ENCODE measurements around the gene NEUROD1.

NEUROD1 gene

DNA sequence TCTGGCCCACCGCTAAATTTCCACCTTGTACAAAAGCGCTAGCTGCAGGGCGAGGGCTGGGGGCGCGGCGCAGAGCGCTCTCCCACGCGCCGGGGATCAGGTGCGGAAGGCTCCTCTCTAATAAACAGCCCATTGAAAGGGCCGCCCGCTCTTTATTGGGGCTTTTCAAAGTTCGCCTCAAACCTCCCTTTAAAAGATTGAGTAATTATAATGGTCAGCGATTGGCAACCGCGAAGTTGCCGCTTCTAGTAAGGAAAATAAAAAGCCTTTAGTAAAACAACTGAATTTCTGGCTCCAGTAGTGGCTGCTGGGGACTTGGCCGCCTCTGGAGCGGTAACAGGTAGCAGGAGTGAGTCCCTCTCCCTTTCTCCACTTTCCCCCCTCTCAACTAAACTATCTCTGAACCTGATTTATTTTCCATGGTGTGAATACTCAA lies 755 bp downstream of the NEUROD1 start:
- no peak for DNase-seq

DNA sequence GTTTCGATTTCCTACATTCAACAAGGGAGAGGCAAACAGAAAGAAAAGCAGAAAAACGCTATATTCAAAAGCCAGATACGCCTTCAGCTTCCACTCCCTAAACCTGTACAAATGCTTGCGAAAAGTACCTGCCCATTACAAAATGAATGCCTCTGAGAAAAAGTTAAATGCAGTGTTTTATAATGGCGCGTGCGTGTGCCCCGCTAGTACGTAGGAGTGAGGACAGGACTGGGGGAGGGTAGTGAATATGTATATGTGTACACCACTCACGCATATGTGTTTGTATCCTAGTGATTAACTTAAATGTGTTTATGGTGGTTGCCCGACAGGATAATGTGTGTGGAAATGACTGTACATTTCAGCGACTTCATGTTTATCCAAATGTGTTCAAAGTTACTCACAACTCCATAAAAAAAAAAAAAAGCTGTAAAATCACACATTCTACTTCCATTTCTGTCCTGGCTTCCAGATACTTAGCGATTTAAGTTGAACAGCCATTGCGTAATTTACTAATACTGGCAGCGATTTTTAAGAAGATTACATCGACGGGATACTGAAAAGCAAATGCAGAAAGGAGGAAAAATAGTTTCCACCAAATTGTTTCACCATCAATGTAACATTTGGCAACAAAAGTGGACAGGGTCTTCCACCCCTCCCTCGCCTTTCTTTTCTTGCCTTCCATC lies 1.3 kb downstream of the NEUROD1 start:
- no peak for DNase-seq

DNA sequence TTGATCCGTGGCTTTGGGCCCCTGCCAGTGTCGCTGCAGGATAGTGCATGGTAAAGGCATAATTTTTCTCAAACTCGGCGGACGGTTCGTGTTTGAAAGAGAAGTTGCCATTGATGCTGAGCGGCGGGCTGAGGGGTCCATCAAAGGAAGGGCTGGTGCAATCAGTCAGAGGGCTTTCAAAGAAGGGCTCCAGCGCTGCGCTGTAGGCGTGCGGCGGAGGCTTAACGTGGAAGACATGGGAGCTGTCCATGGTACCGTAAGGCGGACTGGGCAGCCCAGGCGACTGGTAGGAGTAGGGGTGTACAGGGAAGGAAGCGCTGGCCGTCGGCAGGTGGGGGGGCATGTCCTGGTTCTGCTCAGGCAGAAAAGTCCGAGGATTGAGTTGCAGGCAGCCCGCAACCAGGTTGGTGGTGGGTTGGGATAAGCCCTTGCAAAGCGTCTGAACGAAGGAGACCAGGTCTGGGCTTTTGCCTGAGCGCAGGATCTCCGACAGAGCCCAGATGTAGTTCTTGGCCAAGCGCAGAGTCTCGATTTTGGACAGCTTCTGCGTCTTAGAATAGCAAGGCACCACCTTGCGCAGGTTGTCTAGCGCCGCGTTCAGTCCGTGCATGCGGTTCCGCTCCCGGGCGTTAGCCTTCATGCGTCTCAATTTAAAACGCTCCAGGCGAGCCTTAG lies 2.3 kb downstream of the NEUROD1 start:
- DNase-seq, result no peak

DNA sequence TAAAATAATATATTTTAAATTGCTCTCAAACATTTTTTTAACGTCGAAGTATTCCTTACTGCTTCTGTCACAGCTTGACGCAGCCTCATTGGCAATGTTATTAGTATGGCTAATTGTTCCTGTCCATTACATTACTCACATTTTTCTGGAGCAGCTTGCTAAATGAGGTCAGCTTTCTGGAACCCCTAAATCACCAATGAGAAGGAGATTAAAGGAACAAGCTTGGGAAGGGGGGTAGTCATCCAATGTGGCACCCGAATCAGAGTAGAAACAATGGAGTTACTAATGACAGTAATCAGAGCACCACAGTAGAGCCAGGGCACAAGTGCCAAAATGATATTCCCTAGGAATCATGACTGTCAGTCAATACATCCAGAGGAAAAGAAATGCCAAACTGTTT lies 5.1 kb downstream of the NEUROD1 start:
- DNase-seq, result no peak

DNA sequence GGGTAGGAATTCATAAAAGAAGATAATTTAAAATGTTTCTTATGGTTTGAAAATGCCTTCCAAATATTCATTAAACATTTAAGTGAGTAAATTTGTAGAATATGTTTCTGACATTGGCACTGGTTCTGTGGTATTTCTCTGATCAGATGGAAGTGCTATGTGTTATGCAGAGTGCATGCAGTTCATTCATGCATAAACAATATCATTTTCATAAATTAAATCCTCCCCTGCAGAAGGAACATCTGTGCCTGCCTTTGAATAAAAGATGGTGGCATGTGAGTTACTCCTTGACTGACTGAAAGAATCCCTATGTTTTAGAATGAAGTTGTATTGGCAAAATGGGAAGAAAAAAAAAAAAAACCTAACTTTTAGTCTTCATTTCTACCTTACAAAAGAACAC lies 5.9 kb downstream of the NEUROD1 start:
- DNase-seq, result no peak

DNA sequence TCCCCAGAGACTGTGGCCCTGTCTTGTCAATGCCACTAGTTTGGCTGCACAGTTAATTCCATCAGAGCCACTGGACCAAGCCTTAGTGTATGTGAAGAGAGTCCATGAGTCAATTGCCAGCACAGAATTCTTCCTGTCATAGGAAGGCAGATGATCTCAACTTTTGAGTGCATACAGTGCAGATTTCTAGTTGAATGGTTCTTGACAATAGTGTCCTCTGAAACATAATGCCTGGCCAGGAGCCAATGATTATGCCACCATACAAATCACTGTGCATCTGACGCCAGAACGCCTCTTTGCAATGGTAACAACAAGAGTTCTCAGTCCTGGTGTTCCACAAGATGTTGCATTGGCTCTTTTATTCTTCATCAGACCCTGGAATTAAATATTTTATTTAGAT lies 7.1 kb downstream of the NEUROD1 start:
- DNase-seq, result no peak

DNA sequence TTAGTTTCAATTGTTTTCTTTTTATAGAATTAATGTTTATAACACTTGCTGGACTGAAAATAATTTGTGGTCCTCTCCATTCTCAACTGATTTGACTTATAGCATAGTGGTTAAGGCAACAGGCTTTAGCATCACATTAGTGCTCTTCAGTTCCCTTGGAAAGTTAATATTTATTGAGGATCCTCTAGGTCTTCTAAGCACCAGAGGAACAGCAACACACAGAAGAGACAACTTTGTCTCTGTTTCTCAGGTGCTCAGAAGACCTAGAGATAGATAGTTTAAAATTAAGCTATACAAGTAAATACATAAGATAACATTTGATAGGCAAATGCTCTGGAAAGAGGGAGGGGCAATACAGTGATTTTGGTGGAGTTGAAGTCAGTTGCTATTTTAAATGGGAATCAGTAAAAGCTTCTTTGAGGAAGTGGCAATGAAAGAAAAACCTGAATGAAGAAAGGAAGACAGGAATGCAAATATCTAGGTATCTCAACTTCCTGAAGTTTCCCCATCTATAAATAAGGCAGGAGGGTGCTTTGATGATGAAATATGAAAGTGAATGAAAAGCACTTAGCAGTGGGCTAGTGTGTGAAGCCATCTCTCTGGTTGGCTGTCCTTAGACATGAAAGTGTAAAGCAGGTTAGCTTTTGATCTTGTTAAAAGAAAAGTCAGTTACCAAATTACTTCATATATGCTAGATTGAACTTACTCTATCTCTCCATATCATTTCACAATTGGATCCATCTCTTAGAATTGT lies 7.9 kb downstream of the NEUROD1 start:
- DNase-seq, result no peak

DNA sequence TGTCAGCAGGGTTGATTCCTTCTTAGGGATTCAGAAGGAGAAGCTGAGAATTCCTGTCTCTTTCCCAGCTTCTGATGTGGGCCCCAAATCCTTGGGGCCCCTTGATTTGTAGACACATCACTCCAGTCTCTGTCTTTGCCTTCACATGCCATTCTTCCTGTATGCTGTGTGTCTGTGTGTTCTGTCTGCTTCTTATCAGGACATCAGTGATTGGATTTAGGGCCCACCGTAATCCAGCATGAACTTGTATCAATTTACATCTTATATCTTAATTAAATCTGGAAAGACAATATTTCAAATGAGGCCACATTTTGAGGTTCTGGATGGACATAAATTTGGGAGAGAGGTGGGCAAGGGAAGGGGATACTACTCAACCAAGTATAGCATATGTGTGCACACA lies 9.7 kb downstream of the NEUROD1 start:
- DNase-seq, result no peak

DNA sequence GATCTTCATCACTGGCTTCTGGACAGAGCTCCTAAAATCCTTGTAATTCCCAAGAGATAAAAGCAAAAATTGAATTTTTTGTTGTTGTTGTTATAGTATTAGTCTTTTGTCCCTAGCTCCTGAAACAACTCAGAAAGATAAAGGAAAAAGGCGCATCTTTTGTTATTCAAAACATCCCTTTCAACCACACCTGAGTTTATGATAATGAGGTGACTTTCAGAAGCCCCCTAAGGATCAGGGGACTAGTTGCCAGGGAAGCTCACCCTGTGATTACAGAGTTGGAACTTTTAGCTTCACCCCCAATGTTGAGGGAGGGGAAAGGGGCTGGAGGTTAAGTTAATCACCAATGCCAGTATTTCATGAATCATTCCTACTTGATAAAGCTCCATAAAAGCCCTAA lies 13.1 kb downstream of the NEUROD1 start:
- DNase-seq, result no peak

DNA sequence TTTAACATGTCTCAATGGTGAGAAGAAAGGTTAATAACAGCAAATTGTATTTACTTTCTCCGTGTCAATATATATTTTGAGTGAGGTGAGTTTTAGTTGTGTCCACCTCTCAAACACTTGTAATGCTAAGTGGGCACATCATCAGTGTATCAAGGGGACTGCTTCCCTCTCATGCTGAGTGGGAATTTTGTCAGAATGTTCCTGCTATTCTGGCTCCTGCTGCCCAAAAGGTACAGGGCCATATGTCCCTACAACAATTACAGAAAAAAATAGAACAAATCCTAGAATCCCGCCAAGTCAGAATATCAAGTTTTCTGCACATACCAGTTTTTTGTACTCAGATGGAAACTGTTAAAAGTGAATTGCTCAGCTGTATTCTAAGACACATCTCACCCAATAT lies 18.0 kb downstream of the NEUROD1 start:
- DNase-seq, result no peak

DNA sequence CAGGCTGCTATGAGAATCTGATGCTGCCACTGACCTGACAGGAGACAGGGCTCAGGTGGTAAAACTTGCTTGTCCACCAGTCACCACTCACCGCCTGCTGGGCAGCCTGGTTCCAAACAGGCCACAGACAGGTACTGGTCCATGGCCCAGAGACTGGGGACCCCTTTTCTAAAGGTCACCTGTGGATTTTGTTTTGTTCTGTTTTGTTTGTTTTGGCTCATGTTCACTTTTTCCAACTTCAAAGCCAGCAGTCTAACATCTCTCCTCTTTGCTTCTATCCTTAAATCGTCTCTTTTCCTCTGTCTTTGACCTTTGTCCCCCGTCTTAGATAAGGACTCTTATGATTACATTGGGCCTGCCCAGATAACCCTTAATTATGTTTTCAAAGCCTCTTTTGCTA lies 20.1 kb downstream of the NEUROD1 start:
- no peak for DNase-seq

DNA sequence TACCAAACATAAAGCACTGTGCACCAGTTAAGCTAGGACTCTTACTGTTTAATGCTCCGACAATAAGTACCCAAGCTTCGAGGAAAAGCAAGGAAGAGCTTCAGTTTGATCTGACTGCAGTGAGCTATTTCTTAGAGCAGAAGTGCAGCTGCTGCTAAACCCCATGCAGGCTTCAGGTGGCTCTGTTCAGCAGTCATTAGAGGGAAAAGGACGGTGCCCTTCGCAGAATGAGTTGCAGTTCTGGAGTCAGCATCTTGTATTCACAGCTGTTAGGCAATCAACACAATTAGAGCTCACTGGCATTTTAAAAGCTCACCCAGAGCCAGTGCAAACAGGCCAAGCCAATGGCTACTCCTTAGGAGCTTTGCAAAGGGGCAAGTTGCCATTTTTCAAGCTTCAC lies 21.9 kb downstream of the NEUROD1 start:
- DNase-seq, result no peak

DNA sequence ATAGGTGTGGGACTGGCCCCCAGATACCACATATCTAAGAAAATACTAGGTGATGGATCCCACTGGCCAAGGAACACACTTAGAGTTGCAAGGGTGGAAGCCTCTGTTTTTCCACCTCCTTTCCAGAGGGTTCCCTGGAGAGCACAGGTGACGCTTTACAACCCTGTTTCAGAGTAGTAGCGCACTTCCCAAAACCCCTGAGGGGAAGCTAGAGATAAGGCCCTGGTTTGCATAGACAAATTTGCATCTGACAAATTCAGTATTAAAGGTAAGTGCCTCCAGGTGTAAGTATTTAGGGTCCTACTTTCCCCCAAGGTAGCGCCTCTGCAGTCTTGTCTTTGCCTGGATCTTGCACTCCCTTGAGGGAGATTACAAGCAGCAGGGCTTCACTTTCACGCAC lies 22.9 kb downstream of the NEUROD1 start:
- DNase-seq, result no peak

DNA sequence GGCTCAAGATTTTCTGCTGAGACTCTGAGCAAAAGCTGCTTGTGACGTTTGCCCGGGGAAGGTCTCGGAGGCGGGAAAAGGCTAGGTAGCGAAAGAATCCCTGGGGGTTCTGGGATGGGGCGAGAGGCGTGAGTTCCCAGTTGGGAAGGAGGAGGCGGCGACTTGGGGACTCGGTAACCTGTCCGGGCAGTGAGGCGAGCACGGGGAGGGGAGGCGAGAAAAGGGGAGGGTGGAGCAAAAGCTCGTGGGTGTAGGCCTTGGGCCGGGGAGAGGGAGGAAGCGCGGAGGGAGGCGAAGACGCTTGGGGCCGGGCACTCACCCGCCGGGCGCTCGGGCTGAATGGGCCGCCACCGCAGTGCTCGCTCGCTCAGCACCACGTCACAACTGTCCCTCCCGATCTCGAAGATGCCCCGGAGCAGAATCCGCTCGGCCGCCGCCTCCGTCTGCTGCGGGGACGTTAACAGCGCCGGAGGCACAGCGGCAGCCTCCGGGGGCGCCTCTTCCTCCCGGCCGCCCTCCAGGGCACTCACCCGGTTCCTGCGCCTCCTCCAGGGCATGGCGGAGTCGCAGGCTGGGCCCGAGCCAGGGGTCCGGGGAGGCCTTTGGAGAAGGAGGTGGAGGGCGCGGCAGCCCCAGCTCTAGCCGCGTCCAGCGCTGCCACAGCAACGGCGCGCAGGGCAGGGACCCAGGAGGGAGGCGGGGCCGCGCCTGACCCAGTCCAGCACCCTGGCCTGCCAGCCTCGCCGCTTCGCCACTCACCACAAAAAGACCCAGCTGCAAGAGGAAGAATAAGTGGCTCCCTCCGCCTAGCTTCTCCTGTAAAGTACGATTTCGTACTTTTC lies 23.6 kb downstream of the NEUROD1 start, which contains the start of gene CERKL:
Gene CERKL (minus strand): TSS at position 656 of the 842 bp plus-strand sequence. CDS start 99 bp downstream, at position 557.
- DNase-seq, result no peak

DNA sequence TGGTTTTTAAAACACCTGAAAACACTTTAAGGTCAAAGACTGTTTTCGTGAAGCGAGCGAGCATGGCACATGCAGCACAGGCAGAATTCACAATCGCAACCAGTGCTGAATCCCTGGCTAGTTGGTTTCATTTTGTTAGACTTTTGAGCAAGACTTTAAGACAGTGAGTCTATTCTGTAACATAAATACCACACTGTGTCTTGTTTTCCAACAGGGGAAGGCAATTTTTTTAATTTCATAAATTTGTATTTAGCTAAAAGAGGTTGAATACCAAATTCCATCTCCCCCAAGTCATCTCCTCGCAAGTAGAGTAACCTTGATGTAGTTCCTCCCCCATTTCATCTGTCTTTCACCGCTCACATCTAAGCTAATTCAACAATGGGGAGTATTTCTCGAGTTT lies 24.8 kb downstream of the NEUROD1 start:
- no peak for DNase-seq

DNA sequence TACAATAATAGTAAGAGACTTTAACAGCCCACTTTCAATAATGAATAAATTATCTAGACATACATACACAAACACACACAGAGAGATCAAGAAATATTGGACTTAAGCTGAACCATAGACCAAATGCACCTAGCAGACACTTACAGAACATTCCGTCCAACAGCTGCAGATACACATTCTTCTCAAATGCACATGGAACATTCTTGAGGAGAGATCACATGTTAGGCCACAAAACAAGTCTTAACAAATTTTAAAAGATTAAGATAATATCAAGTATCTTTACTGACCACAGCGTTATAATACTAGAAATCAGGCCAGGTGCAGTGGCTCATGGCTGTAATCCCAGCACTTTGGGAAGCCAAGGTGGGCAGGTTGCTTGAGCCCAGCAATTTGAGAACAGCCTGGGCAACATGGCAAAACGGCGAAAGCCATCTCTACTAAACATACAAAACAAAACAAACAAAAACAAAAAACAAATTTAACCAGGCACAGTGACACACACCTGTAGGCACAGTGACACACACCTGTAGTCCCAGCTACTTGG lies 30.8 kb downstream of the NEUROD1 start:
- no peak for DNase-seq

DNA sequence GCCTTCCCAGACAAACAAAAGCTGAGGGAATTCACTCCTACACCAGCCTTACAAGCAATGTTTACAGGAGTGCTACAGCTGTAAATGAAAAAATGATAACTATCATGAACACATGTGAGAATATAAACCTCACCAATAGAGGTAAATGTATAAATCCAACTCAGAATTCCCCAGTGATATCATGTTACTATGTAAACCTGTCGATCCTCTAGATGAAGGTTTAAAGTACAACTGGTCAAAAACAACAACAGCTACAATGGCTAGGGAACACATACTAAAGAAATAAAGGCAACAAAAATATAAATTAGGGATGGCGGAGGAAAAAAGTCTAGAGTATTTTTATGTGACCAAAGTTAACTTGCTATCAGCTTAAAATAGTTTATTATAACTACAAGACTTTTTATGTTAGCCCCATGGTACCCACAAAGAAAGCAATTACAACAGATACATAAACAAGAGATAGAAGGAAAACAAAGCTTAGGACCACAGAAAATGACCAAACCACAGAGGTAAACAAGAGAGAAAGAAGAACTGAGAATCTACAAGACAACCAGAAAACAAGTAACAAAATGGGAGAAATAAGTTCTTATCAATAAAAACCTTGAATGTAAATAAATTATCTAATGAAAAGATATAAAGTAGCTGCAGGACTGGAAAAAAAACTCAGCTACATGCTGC lies 31.7 kb downstream of the NEUROD1 start:
- DNase-seq, result no peak

DNA sequence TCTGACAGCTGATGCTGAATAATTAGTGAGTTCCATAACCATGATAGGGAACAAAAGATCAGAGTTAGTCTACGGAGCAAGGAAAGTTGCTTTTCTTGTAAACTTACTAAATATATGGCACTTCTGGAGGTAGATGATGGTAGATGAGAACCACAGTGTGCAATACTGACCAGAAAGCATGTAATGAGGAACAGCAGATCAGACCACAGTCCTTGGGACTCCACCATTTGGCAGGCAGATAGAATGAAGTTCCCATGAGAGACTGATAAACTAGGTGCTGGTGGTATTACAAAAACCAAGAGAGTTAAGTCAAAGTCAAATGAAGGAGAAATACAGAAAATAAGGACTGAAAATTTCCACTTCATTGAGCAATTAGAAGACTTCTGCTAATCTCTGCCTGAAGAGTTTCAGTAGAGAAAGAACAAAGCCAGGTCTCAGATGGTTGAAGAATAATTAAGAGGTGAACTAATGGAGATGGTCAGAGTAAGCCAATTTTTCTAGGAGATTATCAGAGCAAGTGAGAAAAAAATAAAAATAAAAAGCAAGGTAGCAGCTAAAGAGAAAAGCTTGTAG lies 33.8 kb downstream of the NEUROD1 start:
- DNase-seq, result no peak

DNA sequence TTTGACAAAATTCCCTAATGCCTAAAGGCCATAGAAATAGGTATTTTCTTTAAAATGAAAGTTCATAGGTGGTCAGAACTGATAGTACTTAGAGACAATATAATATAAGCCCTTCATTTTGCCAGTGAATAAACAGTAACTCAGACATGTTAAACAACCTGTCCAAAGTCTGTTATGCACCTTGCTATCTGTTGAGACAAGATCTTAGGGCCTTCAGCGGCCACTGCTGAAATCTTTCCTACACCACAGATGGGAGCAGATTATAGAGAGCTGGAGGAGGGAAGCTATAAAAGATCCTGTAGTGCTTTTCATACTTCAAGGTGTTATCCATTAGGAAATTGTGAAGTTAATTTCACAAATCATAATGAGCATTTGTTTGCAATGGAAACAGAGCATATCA lies 37.2 kb downstream of the NEUROD1 start:
- DNase-seq, result no peak

DNA sequence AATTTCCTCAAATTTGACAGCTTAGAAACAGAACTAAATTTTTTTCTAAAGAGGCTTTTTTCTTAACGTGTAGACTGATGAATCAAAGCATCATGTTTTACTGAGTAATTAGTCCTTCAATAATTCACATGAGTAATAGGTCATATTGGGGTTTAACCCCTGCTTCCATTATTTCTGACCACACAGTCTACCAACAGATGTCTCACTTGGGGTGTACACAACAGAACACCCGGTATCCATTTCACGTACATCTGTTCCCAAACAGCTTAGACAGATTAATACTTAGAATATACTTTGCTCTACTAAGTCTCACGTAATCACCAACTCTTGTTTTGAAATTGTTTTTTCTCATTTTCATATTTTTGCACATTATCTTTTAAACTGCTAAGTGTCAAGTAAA lies 38.2 kb downstream of the NEUROD1 start:
- DNase-seq, result no peak

DNA sequence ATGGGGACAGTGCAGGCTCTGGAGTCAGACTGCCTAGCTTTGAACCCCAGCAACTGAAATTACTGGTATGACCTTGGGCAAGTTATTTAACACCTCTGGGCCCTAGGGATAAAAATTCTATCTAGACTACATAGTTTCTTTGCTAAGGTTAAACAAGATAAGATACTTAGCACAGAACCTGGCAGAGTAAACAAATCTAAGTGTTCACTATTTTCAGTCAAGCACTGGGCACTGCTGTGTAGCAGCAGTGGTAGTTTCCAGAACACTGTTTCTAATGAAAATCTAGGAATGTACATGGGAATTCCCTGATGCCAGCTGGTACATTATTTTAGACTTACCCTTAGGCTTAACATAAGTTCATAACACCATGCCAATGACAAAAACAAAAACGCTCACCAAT lies 40.6 kb downstream of the NEUROD1 start:
- DNase-seq, result no peak

Data from activated effector memory CD4-positive, alpha-beta T cell treated with Interleukin-2 at 50 U/mL for 16 hours (primary cell).